HG02973 (cell line): ENCODE measurements around the gene FOXP1.

Experiments used
- ATAC-seq: cut with Tn5 transposase; IDR thresholded peaks from one replicate; pipeline ENCODE4 v1.9.1; 2021; ENCODE audit warnings: moderate library complexity; ENCODE audit not compliant: unreplicated experiment

Gene FOXP1

DNA sequence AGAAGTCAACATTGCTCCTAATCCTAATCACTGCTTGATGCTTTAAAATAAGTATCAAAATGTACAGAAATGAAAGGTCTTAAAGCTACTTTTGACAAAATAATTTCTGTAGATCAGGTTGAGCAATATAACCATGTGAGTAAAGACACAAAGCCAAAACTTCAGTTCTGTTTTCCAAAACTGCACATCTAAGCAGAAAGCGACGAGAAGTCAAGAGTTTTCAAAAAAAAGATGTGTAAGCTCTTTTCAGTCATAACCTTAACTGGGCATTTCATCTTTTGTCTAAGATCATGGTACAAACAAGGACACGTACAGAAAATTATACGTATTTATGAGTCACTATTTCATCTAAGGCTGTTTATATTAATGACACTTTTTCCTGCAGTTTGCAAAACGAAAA is 608.8 kb downstream of the FOXP1 start:
- no peak for ATAC-seq

GRCh38 chr3:70973558-70973957 is 610.0 kb downstream of the FOXP1 start:
- no peak for ATAC-seq

DNA sequence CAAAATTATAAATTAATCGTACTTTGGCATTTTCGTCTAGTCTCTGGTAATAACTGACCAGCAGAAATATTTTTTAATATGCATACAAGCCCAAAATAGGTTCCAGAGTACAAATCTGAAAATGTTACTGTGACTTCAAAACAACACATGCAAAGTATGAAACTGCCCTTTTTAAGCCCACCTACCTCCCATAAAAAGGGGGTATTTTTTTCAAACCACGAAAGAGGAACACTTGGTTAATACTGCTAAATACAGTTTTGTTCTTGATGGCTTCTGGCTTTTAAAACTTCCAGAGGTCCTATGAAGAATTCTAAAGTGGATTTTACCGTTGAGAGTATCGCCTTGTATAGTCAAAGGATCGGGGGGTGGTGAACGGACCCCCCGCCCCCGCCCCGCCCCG is 610.7 kb downstream of the FOXP1 start:
- ATAC-seq: no peak

- no peak for ATAC-seq
These were observed 612.6 kb downstream of the FOXP1 start for GRCh38 chr3:70970952-70971351.

DNA sequence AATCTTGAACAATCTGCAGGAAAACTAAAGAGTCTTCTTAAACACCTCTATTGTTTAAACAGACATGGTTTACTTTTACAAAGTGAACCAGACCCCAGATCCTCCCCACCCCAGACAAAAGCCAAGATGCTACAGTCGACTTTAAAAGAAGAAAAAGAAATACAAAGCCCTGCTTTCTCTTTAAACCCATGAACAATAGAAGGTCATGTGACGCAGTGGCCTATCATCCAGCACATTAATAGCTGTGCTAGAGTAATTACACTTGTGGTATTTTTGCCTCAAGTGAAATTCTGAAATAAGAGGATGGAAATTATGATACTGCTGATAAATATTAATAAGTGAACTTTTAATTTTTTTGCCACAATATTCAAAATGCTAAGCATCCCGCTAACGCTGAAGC is 613.4 kb downstream of the FOXP1 start:
- no peak for ATAC-seq

DNA sequence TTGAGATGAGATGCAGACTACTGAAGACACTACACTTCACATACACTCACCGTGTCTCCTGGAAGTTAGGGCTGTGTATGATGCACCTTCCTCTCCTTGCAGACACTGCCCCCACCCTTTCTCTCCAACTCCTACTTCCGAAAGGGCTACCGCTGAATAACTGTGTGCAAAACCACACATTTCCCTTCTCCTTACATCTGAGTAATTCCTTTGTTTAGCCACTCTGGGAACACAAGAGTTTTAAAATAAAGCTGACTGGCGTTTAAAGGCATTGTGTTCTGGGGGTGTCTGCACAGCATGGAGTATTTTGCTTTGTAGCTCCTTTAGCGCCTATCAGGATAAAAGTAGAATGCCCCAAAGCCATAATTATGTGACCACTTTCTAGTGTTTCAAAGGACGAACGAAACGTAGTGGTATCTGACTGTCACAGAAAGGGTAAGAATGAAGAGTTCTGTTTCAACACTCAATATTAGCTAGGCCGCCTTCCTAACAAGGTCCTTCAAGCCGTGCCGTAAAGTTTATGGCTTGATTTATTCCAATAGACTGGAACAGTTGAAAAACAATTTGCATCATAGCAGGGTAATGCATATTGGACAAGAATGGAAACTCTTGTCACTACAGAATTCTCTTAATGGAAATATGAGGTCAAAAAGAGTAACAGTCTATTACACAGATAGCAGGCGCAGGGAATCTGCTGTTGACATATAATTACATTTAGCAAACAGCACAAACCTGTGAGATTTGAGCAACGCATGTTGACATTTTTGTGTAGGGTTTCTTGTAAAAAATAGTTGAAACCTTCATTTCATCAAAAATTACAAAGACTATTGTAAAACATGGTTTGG is 619.9 kb downstream of the FOXP1 start:
- no peak for ATAC-seq

DNA sequence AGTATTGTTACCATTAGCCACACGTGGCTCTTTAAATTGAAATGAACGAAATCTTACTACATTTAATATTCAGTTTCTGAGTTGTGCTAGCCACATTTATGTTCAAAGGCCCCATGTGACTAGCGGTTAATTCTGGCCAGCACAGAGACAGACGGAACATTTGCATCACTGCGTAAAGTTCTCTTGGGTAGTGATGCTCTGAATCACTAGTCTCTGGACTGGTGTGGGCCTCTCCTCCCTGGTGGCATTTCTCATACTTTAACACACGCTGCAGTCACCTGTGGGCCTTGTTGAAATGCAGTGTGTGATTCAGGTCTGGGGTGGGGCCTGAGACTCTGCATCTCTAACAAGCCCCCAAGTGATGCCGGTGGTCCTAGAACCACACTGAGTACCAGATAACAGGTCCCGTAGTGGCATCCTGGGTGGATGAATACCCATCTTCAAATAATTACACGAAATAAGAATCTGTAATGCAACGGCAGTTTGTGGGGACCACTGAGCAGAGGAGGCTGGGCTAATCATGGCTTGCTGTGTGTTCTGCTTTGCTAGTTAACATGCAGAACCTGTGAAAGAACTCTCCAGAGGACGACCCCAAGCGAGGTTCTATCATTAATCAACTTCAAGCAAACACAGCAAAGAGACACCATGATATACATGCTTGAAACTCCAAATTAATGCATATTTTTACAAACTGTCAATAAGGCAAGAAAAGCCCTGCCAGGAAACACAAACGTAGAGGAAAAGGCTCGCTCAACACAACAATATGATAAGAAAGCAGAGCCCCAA is 623.8 kb downstream of the FOXP1 start:
- no peak for ATAC-seq

DNA sequence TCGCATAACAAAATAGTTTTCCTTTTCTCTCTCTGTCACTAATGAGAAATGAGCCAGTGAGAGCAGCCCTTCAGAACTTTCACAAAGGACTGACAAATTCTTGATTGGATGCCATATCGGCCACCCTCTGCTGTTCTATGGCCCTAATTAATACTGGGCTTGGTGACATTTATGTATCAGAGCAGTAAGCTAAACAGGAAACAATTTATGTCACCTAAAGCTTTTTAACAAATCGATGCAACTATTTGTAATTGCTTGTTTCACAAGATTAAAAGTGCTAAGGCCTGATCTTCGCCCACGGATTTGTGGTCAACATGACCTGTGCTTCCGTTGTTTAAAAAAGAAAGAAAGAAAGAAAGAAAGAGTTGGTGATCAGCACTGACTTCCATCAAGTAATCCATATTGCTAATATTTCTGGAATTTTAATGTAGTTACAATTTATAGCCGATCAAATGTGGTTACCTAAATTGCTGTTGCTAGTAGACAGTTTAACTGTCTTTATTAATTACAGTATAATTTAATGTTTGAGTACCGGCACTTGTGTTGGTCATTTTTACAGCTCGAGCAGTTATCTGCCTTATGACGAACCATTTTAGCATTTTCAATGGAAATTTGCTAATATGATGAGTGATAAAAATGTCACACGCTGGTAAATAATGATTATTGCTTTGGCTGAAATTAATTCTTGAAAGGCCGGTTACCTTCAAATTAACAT is 631.3 kb downstream of the FOXP1 start:
- ATAC-seq: no peak

GRCh38 chr3:70951316-70951715 is 632.2 kb downstream of the FOXP1 start:
- ATAC-seq: no peak

- no peak for ATAC-seq
These were observed 635.9 kb downstream of the FOXP1 start for GRCh38 chr3:70947579-70947978.

DNA sequence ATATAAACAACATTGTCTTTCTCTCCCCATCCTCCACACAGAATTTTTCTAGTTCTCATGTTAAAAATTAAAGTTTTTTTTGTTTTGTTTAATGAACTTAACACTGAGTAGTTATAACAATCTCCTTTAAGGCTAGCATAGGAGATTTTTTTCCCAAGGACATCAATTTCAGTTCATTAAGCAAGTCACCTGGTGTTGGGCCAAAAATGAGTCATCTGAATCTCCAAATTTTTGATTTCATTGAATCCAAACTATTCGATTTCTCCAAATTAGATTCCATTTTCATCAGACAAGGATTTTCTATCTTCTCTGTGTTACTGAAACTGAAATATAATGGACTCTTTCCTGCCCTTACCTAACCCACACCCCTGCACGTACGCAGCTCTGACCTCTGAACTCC is 639.6 kb downstream of the FOXP1 start:
- no peak for ATAC-seq

DNA sequence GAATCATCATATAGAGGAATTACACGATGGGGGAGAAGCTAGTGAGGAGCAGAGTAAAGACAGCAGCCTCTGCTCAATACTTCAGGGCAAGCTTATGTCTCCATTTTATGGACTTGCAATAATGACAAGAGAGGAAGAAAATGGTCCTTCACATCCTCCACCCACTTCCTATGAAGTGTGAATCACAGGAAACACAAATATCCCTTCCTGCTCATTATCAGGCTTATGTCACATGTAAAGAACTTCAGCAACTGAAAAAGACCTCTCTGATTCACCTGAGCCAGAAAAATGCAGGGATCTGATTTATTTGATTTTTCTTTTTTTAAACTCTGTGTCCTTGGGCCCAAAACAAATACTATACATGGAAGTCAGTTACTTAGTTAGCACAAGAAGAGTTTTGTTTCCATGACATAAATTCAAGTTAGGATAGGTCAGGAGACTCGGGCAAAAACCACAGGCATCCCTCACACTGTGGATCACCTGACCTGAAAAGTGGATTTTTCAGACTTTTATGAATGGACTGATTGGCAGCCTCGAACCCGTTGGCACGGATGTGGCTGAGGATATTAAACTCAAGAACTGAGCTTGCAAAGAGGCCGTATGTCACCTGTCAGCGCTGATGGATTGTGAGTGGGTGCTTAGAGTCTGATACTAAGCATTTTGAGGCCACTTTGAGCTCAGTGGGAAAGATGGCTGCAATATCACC is 650.3 kb downstream of the FOXP1 start:
- no peak for ATAC-seq

DNA sequence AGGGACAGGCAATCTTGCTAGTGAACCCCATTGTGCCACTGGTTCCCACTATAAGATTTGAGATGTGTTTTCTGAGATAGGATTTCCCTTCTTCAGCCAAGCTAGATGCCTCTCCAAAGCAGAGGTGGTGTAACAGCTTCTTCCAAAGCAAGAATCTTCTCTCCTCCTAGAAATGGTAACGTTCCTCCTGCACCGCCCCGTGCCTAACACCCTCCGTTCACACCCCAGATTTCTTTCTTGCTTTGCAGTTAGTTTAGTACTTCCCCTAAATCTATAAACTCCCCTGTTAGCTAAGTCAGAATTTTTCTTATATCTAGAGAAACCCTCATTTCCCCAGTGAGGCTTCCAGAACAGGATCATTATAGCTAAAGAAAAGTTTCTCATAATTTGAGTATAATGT is 653.5 kb downstream of the FOXP1 start:
- ATAC-seq: no peak

DNA sequence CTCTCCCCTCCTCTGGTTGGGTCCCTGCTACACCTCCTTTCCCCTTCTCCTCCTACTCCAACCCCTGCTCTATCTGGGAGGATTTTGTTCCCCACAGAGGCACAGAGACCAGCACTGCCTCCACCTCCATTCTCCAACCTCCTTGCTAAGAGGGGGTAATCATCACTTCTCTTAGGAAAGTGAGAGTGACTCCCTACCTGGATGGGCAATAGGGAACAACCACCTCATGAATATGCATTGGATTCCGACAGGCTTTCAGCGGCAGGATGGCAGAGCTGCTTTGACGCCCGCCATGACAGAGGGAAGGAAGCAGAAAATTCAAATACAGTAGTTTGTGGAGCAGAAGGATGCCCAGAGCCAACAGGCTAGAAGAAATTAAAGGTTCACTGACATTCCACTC is 656.3 kb downstream of the FOXP1 start:
- no peak for ATAC-seq

GRCh38 chr3:70926835-70927234 is 656.7 kb downstream of the FOXP1 start:
- ATAC-seq: no peak

- no peak for ATAC-seq
These were observed 663.9 kb downstream of the FOXP1 start for GRCh38 chr3:70919661-70920060.

- no peak for ATAC-seq
These were observed 664.4 kb downstream of the FOXP1 start for GRCh38 chr3:70919091-70919490.

DNA sequence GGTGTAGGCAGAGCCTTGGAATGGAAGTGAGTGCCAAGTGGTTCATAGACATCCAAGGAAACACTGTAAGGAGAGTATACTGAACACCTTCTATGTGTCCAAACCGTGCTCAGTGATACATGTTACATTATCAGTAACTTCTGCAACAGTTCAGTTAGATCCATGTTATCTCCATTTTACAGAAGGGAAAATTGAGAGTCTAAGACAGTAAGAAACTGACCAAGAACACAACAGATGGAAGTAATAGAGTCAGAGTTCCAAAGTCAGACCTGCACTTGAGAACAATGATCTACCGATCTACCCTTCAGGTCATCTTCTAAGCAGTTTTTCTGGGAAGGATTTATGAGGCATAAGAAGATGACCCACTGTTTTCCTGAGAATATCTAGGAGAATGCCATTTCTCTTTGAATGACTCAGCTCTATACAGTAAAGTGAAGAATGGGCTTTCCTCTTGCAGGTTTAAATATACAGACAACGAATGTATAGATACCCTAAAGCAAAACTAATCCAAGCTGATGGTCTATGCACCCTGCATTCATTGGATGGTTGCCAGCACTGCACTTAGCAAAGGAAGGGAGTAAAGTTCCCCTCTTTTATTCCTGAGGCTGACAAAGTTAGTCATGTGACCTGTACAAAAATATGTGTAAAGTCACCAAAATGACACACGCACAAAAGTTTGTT is 667.0 kb downstream of the FOXP1 start:
- ATAC-seq: no peak

DNA sequence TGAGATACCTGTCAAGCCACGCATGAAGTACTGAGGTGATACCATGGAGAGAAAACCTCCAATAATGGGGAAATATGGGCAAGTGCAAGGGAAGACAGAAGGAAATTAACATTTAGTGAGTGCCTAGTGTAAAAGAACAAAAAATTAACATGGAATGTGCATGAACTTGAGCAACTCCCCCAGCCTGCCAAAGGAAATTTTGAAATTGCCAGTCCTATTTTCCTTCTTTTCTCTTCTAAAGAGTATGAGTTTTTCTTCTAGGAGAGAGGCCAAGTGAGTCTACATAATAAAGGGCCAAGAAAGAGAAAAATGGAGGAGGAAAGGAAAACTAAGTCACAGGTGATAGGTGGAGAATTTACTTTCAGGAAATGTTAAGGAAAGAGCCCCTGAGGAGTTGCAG is 668.7 kb downstream of the FOXP1 start:
- no peak for ATAC-seq

DNA sequence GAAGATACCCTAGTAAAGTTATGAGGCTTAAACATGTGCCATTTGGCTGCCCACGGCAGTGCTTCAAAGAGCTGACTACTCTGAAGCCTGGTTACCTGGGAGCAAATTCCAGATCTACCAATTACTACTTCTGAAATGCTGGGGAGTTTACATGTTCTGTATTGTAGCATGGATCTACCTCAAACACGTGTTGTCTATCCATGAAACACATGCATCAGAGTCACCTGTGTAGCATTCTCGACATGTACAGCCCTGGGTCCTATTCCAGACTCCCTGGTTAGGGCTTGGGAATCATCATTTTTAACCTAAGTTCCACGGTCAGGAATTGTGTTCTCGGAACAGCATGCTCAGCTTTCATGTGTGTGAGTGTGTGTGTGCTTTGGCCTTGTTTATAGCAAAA is 671.8 kb downstream of the FOXP1 start:
- ATAC-seq: no peak

DNA sequence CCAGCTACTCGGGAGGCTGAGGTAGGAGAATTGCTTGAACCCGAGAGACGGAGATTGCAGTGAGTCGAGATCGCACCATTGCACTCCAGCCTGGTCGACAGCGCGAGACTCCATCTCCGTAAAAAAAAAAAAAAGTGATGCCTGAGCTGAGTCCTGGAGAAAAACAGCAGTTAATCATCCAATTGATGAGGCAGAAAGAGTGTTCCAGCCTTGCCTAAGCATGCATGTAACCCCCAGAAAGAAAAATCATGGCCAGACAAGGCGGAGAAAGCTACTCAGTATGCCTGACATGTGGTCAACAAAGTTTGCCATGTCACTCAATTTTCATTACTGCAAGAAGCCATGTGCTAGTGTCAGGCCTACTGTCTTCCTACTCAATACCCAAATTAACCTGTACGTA is 678.0 kb downstream of the FOXP1 start:
- no peak for ATAC-seq
